AG10803 (cell line): ENCODE data around the gene ZSWIM4.

Source experiments
- DNase-seq: peaks from one replicate; pipeline ENCODE4 v3.0.0; 2010; ENCODE audit warnings: low read depth
- H3K4me3 ChIP-seq: 2 replicates; pipeline ENCODE4 v1.5.1; 2011; ENCODE audit warnings: mild to moderate bottlenecking, low read length, control low read depth
- TF ChIP-seq, protein P1 (sequence below): conservative IDR thresholded peaks from 2 replicates; pipeline ENCODE4 v1.5.1; 2011; ENCODE audit warnings: mild to moderate bottlenecking, low read length, control low read depth, inconsistent platforms

The ZSWIM4 gene

DNA sequence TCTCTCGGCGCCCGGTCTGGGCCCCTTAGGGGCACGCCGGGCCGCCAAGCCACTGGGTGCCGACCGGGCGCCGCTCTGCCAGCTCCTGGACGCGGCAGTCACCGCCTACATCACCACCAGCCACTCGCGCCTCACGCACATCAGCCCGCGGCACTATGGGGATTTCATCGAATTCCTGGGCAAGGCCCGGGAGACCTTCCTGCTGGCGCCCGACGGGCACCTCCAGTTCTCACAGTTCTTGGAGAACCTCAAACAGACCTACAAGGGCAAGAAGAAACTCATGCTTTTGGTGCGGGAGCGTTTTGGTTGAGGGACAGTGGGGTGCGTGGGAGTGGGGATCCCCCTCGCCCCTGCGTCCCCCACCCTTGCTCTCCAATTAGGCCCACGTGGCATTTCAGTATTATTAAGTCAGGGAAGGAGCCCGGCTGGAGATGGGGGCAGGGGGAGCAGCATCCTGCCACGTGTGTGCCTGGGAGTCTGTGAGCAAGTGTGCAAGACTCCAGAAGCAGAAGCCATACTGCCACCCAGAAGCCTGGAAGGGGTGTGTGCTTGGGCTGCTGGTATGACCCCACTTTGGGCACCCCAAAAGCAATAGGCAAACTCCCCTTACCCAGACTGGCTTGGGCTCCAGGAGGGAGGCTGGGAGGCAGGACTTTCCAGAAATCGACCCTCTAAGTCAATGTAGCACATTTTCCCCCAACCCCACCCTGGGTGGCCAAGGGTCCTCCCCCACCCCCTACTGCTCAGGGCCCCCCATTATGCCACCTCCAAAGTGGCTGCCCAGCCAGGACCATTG lies 35.7 kb downstream of the ZSWIM4 start:
- TF ChIP-seq, protein P1, sequence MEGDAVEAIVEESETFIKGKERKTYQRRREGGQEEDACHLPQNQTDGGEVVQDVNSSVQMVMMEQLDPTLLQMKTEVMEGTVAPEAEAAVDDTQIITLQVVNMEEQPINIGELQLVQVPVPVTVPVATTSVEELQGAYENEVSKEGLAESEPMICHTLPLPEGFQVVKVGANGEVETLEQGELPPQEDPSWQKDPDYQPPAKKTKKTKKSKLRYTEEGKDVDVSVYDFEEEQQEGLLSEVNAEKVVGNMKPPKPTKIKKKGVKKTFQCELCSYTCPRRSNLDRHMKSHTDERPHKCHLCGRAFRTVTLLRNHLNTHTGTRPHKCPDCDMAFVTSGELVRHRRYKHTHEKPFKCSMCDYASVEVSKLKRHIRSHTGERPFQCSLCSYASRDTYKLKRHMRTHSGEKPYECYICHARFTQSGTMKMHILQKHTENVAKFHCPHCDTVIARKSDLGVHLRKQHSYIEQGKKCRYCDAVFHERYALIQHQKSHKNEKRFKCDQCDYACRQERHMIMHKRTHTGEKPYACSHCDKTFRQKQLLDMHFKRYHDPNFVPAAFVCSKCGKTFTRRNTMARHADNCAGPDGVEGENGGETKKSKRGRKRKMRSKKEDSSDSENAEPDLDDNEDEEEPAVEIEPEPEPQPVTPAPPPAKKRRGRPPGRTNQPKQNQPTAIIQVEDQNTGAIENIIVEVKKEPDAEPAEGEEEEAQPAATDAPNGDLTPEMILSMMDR = no peak
- no peak overlapping the region for H3K4me3 ChIP-seq
- peak; percentile 48 for DNase-seq

- TF ChIP-seq, protein P1 = no peak
- H3K4me3 ChIP-seq = no peak overlapping the region
- DNase-seq = no peak
Observed at GRCh38 chr19:13831537-13832467, 36.6 kb downstream of the ZSWIM4 start.

- DNase-seq = peak; percentile 89
- TF ChIP-seq, protein P1 = peak; percentile 40
- H3K4me3 ChIP-seq = no peak overlapping the region; the same call in 1 of the 2 replicates
Observed at GRCh38 chr19:13833330-13834243, 38.3 kb downstream of the ZSWIM4 start.

DNA sequence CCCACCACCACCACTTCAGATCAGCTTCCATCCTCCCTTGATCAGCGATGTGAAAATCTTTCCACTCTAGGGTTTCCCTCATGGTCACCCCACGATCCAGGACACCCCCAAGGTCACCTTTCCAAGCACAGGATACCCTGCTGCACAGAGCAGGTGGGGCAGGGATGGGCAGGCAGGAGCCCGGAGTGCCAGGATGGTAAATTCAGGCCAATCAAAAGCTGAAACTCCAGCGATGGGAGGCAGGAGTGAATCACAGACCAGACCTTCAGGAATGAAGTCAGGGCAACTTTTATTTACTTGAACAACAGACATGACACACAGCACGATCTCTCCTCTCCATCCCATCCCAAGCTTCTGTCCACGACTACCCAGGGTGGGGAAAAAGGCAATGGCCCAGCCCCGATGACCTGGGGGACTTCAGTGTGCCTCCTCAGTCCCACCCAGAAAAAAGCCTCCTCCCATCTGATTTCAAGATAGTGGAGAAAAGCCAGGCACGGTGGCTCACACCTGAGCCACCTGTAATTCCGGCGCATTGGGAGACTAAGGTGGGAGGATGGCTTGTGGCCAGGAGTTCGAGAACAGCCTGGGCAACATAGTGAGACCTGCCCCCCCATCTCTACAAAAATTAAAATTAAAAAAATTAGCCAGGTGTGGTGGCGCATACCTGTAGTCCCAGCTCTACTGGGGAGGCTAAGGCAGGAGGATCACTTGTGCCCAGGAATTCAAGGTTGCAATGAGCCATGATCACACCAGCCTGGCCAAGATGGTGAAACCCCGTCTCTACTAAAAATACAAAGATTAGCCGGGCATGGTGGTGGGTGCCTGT lies 39.2 kb downstream of the ZSWIM4 start:
- TF ChIP-seq, protein P1 = no peak
- peak; percentile 65 for DNase-seq
- no peak overlapping the region for H3K4me3 ChIP-seq

- TF ChIP-seq, protein P1 = no peak
- DNase-seq = peak; percentile 47
- no peak overlapping the region; the same call in none of the 2 replicates for H3K4me3 ChIP-seq
Observed at GRCh38 chr19:13835791-13836723, 40.8 kb downstream of the ZSWIM4 start.
